ENCODE data around the gene FAM180A.

Gene FAM180A

DNA sequence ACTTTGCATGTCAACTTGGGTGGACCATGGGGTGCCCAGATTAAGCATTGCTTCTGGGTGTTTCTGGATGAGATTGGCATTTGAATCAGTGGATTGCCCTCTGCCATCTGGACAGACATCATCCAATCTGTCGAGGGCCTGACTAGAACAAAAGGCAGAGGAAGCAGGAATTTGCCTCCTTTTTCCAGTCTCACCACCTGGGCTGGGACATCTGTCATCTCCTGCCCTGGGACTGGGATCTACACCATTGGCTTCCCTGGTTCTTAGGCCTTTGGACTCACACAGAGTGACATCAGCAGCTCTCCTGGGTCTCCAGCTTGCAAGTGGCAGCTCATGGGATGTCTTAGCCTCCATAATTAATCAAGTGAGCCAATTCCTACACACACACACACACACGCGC, 30.9 kb downstream of the FAM180A start:
- H3K4me3 ChIP-seq (ENCODE audit: low read depth, low read length) = no peak overlapping the region
- no peak for DNase-seq (ENCODE audit: low read depth)
- TF ChIP-seq, protein P1, sequence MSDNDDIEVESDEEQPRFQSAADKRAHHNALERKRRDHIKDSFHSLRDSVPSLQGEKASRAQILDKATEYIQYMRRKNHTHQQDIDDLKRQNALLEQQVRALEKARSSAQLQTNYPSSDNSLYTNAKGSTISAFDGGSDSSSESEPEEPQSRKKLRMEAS (IDR thresholded peaks at IDR 0.05; ENCODE audit: low read depth, low read length) = no peak
- TF ChIP-seq, protein P2, sequence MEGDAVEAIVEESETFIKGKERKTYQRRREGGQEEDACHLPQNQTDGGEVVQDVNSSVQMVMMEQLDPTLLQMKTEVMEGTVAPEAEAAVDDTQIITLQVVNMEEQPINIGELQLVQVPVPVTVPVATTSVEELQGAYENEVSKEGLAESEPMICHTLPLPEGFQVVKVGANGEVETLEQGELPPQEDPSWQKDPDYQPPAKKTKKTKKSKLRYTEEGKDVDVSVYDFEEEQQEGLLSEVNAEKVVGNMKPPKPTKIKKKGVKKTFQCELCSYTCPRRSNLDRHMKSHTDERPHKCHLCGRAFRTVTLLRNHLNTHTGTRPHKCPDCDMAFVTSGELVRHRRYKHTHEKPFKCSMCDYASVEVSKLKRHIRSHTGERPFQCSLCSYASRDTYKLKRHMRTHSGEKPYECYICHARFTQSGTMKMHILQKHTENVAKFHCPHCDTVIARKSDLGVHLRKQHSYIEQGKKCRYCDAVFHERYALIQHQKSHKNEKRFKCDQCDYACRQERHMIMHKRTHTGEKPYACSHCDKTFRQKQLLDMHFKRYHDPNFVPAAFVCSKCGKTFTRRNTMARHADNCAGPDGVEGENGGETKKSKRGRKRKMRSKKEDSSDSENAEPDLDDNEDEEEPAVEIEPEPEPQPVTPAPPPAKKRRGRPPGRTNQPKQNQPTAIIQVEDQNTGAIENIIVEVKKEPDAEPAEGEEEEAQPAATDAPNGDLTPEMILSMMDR (IDR thresholded peaks at IDR 0.05; ENCODE audit: low read depth, low read length) = no peak
- TF ChIP-seq POLR2A (IDR thresholded peaks at IDR 0.05; ENCODE audit: extremely low read depth, insufficient read length) (no peak), MYC (IDR thresholded peaks at IDR 0.05; ENCODE audit: low read depth, low read length) (no peak)

DNA sequence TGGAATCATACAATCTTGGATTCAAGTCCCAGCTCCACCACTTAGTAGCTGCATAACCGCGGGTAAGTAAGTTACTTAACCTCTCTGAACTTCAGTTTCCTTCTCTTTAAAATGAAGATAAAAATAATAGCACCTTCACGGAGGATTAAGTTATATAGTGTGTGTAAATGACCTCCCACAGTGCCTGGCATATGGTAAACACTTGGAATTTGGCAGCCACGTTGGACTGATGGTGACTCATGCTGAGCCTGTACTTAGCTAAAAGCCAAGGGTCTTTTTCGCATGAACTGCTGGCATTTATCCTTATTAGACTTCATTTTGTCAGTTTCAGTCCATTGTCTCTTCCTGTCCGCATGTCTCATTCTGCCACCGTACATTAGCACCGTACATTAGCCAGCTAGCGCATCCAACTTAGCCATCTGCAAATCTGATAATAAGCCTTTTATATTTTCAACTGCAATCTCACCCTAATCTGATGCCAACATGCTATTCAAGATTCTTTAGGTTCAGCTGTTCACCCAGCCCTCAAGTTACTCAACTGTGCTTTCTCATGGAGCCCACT, 31.9 kb downstream of the FAM180A start:
- no peak for DNase-seq (ENCODE audit: low read depth)
- TF ChIP-seq MYC (IDR thresholded peaks at IDR 0.05; ENCODE audit: low read depth, low read length) = no peak
- TF ChIP-seq, protein P2 (IDR thresholded peaks at IDR 0.05; ENCODE audit: low read depth, low read length) = no peak
- no peak overlapping the region for H3K4me3 ChIP-seq (ENCODE audit: low read depth, low read length)

DNA sequence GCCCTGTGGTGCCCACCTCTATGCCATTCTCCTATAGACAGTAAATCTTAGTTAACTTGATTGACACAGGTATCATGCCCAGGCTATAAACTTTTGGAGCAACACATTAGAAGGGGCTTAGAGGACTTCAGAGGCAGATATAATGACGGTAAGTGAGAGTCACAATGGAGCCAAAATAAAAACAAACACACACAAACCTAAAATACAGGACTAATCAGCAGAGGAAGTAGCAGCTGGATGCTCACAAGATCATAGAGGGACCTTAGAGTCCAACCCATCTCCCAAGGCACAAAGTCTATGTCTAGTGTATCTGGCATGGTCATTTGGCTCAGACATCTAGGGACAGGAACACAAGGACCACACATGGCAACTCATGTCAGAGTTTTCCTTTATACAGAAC, 32.9 kb downstream of the FAM180A start:
- TF ChIP-seq POLR2A (IDR thresholded peaks at IDR 0.05; ENCODE audit: extremely low read depth, insufficient read length) (no peak), MYC (IDR thresholded peaks at IDR 0.05; ENCODE audit: low read depth, low read length) (no peak)
- TF ChIP-seq, protein P2 (IDR thresholded peaks at IDR 0.05; ENCODE audit: low read depth, low read length) = no peak
- TF ChIP-seq, protein P1 (IDR thresholded peaks at IDR 0.05; ENCODE audit: low read depth, low read length) = no peak
- no peak for DNase-seq (ENCODE audit: low read depth)
- no peak overlapping the region for H3K4me3 ChIP-seq (ENCODE audit: low read depth, low read length)

DNA sequence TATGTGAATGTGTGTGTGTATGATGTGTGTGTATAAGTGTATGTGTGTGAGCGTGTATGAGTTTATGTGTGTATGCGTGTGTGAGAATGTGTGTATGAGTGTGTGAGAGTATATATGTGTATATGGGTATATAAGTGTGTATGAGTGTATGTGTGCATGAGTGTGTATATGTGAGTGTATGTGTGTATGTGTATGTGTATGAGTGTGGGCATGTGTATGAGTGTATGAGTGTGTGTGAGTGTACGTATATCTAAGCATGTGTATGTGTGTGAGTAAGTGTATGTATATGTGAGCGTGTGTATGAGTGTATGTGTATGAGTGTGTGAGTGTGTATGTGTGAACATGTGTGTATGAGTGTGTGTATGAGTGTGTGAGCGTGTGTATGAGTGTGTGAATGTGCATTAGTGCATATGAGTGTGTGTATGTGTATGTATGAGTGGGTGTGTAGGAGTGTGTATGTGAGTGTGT, 33.5 kb downstream of the FAM180A start:
- no peak for DNase-seq (ENCODE audit: low read depth)
- H3K4me3 ChIP-seq (ENCODE audit: low read depth, low read length) = no peak overlapping the region
- TF ChIP-seq, protein P2 (IDR thresholded peaks at IDR 0.05; ENCODE audit: low read depth, low read length) = no peak
- no peak for TF ChIP-seq POLR2A (IDR thresholded peaks at IDR 0.05; ENCODE audit: extremely low read depth, insufficient read length)
- TF ChIP-seq MYC (IDR thresholded peaks at IDR 0.05; ENCODE audit: low read depth, low read length) = no peak
- TF ChIP-seq, protein P1 (IDR thresholded peaks at IDR 0.05; ENCODE audit: low read depth, low read length) = no peak

DNA sequence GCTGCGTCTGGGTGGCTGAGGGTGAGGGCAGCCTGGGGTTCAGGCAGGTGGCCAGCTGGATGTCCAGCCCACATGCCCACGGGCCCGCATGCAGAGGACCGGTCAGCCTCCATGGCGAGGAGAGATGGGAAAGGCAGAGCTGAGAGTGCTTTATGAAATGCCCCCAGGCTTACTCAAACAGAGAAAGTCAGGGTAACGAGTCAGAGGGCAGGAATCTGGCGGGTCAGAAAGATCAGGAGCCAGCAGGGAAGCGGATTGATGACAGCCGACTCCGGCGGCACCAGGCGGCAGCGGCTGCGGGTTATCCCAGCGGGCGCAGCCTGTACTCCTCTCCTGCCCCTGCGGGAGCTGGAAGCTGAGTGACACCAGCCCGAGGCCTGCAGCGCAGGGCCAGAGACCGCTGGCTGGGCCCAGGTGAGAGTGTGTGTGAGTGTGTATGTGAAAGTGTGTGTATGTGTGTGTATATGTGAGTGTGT, 34.0 kb downstream of the FAM180A start:
- no peak for DNase-seq (ENCODE audit: low read depth)
- no peak overlapping the region for H3K4me3 ChIP-seq (ENCODE audit: low read depth, low read length)
- TF ChIP-seq, protein P2 (IDR thresholded peaks at IDR 0.05; ENCODE audit: low read depth, low read length) = no peak
- TF ChIP-seq POLR2A (IDR thresholded peaks at IDR 0.05; ENCODE audit: extremely low read depth, insufficient read length) (no peak), MYC (IDR thresholded peaks at IDR 0.05; ENCODE audit: low read depth, low read length) (no peak)
- TF ChIP-seq, protein P1 (IDR thresholded peaks at IDR 0.05; ENCODE audit: low read depth, low read length) = no peak
